Neural crest cell (in vitro differentiated cells): ENCODE measurements around the gene TTR. TPM values are rescaled to one million over a fixed set of nuclear protein-coding genes. Genes with fewer than 3 reads are reported as not detected.

Experiments used
- DNase-seq: peaks from one replicate; pipeline ENCODE4 v3.0.0; 2021; ENCODE audit warnings: low read depth, mixed read lengths, low spot score
- H3K27ac Mint-ChIP-seq: one replicate; pipeline ENCODE4 v1.8.0; 2021; ENCODE audit warnings: mild to moderate bottlenecking, mixed read lengths; ENCODE audit not compliant: unreplicated experiment
- H3K27me3 Mint-ChIP-seq: 2 replicates; pipeline ENCODE4 v1.8.0; 2021; ENCODE audit warnings: low read depth, mild to moderate bottlenecking, mixed read lengths
- H3K36me3 Mint-ChIP-seq: 2 replicates; pipeline ENCODE4 v1.8.0; 2021; ENCODE audit warnings: low read depth, mild to moderate bottlenecking, mixed read lengths
- H3K4me1 Mint-ChIP-seq: 2 replicates; pipeline ENCODE4 v1.8.0; 2021; ENCODE audit warnings: mixed read lengths
- H3K4me3 Mint-ChIP-seq: one replicate; pipeline ENCODE4 v1.8.0; 2021; ENCODE audit warnings: mild to moderate bottlenecking, mixed read lengths
- H3K9me3 Mint-ChIP-seq: 2 replicates; pipeline ENCODE4 v1.8.0; 2021; ENCODE audit warnings: mixed read lengths
- CTCF ChIP-seq: fragments of 200-600 bp; sonication (generic); conservative IDR thresholded peaks from 2 replicates; pipeline ENCODE4 v1.5.0; 2021; ENCODE audit warnings: antibody characterized with exemption, mild to moderate bottlenecking
- long read RNA-seq: library from polyadenylated mRNA; unstranded; transcript quantifications from one replicate; pipeline ENCODE4 v2.0.0, GENCODE V29; 2020
- total RNA-seq: library from RNA; stranded (reverse); gene quantifications from 2 replicates; pipeline ENCODE4 v1.2.1, GENCODE V29; 2021

The TTR gene
- total RNA-seq: not detected in 2 replicates
- long read RNA-seq: 0 reads

- DNase-seq: no peak
- no peak for TF ChIP-seq CTCF
- H3K27me3 Mint-ChIP-seq: no peaks in the 10 kb centered on the region
- peak within 1 kb of the TSS; percentile 59 for H3K27ac Mint-ChIP-seq
- peaks cover 9% of the 10 kb centered on the region for H3K9me3 Mint-ChIP-seq
- peaks cover 3% of the 10 kb centered on the region for H3K36me3 Mint-ChIP-seq
- no peak within 1 kb of the TSS for H3K4me3 Mint-ChIP-seq
- peaks cover 48% of the 10 kb centered on the region for H3K4me1 Mint-ChIP-seq
Observed at GRCh38 chr18:31591628-31592027, at the start of gene TTR. TTR (plus strand) TSS chr18:31591877; CDS start chr18:31591903, 26 bp downstream.

GRCh38 chr18:31546476-31546875 is 45.2 kb upstream of the TTR start:
- Mint-ChIP-seq H3K4me3 (no peak overlapping the region), H3K27ac (no peak overlapping the region), H3K36me3 (peaks cover 15% of the 10 kb centered on the region), H3K27me3 (no peaks in the 10 kb centered on the region), H3K9me3 (peaks cover 3% of the 10 kb centered on the region), H3K4me1 (no peaks in the 10 kb centered on the region)
- no peak for TF ChIP-seq CTCF
- no peak for DNase-seq

GRCh38 chr18:31548853-31549252 is 42.8 kb upstream of the TTR start:
- H3K9me3 Mint-ChIP-seq: no peaks in the 10 kb centered on the region
- H3K36me3 Mint-ChIP-seq: no peaks in the 10 kb centered on the region
- no peak overlapping the region for H3K4me3 Mint-ChIP-seq
- H3K27me3 Mint-ChIP-seq: no peaks in the 10 kb centered on the region
- no peaks in the 10 kb centered on the region for H3K4me1 Mint-ChIP-seq
- no peak for DNase-seq
- H3K27ac Mint-ChIP-seq: no peak overlapping the region
- TF ChIP-seq CTCF: no peak

- no peak for DNase-seq
- Mint-ChIP-seq H3K9me3 (no peaks in the 10 kb centered on the region), H3K36me3 (no peaks in the 10 kb centered on the region), H3K27ac (no peak overlapping the region), H3K27me3 (no peaks in the 10 kb centered on the region), H3K4me1 (no peaks in the 10 kb centered on the region), H3K4me3 (no peak overlapping the region)
- no peak for TF ChIP-seq CTCF
Observed at GRCh38 chr18:31549416-31549815, 42.3 kb upstream of the TTR start.

GRCh38 chr18:31551883-31552282 is 39.8 kb upstream of the TTR start:
- no peaks in the 10 kb centered on the region for H3K36me3 Mint-ChIP-seq
- H3K27me3 Mint-ChIP-seq: no peaks in the 10 kb centered on the region
- peaks cover 5% of the 10 kb centered on the region for H3K4me1 Mint-ChIP-seq
- no peak overlapping the region for H3K4me3 Mint-ChIP-seq
- no peak overlapping the region for H3K27ac Mint-ChIP-seq
- no peak for TF ChIP-seq CTCF
- no peaks in the 10 kb centered on the region for H3K9me3 Mint-ChIP-seq
- no peak for DNase-seq

GRCh38 chr18:31553800-31554199 is 37.9 kb upstream of the TTR start:
- peaks cover 5% of the 10 kb centered on the region for H3K4me1 Mint-ChIP-seq
- no peak overlapping the region for H3K27ac Mint-ChIP-seq
- no peaks in the 10 kb centered on the region for H3K36me3 Mint-ChIP-seq

More at GRCh38 chr18:31553800-31554199, 37.9 kb upstream of the TTR start:
- no peaks in the 10 kb centered on the region for H3K27me3 Mint-ChIP-seq
- peak; percentile 28 for TF ChIP-seq CTCF
- DNase-seq: no peak
- H3K4me3 Mint-ChIP-seq: no peak overlapping the region
- H3K9me3 Mint-ChIP-seq: no peaks in the 10 kb centered on the region
